T-helper 2 cell treated with Interferon-gamma antibody and Interleukin-4, amounts not matched to agents 100 ng/mL and 5 ng/mL, for 36 hours (primary cell): ENCODE measurements around the gene CASP9. TPM values are rescaled to one million over a fixed set of nuclear protein-coding genes. Genes with fewer than 3 reads are reported as not detected.
"Not testable (repeated sequence)": the region's sequence is repeated elsewhere in the genome, so short reads cannot be mapped to it uniquely, and the experiment has no call there.

Experiments used
- intact Hi-C: fragments of 100-400 bp; cut with micrococcal nuclease; formaldehyde crosslinking; loops from one replicate; pipeline ENCODE4 v1.15.1; 2023
- total RNA-seq: library from RNA; stranded (reverse); gene quantifications from 2 replicates; pipeline ENCODE4 v1.2.3, GENCODE V29; 2022

The CASP9 gene
- total RNA-seq, 1 donor from 2014 or later: 18.3 TPM

DNA sequence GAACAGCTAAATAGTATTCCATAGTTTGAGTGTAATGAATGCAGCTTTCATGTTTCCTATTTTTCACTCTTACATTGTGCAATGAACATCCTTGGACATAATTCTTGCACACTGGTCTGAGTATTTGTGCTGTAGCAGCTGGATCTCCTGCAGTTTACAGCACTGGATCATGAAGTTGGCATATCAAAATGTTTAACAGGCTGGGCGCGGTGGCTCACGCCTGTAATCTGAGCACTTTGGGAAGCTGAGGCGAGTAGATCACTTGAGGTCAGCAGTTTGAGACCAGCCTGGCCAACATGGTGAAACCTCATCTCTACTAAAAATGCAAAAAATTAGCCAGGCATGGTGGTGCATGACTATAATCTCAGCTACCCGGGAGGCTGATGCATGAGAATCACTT lies 52.9 kb downstream of the CASP9 start:
- intact Hi-C loops: not testable (repeated sequence)

DNA sequence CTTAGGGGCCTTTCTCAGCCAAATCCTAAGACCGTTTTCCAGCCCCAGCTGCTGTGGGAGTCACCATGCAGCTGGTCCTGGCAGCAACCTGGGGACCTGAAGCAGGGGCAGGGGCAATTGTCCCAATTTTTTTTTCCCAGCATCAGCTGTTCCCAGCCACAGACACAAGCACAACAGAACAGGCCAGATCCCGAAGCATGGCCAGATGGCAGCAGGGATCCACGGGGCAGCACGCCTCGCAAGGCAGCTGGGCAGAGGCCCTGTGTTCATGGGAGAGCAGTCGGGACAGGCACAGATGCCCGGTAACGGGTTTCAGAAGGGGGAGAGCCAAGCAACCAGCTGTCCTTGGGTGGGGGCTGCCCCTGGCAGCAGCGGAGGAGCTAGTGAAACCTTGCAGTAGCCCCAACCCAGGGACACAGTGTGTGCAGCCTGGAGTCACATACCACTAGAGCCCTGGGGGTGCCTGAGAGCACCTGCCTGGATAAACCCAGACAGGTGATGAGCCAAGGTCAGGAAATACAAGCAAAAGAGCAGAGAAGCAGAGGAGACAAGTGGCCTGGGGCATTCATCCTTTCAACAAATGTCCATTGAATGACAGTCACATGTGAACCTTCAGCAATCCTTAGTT lies 54.1 kb downstream of the CASP9 start:
- intact Hi-C loops: not testable (repeated sequence)

DNA sequence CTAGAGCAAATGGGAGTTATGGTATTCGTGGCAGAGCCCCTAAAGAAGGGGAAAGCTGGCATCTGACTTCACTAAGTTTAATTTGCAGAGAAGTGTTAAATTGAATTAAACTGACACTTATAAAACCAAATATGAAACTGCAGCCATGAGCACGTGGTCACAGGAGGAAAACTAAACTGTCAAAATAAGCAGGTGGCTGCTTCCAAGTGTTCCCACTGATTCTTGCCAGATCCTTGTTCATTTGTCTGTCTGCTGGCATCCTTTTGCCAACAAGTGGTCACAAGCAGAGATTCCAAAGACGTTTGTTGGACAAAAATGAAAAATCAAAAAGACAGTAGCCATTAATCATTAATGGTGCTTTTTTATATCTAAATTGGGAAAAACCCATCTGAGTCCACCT lies 54.7 kb downstream of the CASP9 start:
- intact Hi-C loops: no loop called here

DNA sequence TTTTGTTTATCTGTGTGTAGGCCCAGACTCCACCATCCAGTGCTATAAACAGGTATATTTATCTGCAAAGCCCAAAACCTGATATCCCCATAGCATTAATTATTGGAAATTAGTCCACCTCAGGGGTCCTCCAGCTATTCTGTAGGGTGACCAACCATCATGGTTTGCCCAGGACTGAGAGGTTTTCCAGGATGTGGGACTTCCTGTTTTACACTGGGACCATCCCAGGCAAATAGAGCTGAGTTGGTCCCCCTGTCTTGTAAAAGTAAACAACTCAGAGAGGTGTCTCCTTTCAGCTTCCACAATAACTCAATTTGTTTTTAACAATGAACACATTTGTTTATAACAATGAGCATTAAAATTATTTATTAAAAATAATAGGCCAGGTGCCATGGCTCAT lies 55.9 kb downstream of the CASP9 start:
- intact Hi-C loops: no loop called here

DNA sequence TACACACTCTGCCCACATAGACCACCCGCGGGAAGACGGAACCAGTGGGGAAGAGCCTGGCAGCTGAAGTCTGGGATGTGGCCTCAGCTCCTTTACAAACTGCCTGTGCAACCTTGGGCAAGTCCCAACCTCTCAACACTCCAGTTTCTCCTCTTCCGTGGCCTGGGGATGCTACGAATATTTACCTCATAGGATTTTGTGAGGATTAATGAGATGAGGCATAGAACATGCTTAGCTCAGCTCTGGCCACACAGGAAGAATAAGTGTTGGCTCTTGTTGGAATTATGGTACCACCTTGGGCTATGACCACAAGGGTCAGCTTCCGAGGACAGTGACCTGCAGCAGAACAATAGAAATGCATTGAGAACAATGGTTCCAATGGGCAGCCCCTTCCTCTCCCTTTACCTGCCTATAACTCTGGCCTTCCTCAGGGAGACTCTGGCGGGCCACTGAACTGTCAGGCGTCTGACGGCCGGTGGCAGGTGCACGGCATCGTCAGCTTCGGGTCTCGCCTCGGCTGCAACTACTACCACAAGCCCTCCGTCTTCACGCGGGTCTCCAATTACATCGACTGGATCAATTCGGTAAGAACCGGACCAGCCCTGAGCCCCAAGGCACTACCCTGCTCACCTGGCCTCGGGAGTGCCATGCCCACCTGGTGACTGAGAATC lies 56.9 kb downstream of the CASP9 start:
- intact Hi-C loops: not testable (repeated sequence)

DNA sequence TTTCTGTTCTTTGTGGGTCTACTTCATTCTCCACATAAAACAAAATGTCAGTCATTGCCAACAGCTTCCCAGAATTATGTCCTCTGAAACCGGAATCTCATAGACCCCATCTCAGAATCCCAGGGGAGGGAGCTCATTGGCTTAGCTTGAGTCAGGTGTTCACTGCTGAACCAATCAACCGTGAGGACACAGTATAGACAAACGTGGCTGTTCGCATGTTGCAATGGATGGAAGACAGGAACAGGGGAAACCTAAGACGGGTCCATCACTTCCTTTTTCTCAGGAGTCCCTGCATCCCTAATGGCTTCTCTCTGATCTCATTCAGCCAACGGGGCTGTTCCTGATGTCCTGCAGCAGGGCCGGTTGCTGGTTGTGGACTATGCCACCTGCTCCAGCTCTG lies 58.3 kb downstream of the CASP9 start:
- intact Hi-C loops: no loop called here

DNA sequence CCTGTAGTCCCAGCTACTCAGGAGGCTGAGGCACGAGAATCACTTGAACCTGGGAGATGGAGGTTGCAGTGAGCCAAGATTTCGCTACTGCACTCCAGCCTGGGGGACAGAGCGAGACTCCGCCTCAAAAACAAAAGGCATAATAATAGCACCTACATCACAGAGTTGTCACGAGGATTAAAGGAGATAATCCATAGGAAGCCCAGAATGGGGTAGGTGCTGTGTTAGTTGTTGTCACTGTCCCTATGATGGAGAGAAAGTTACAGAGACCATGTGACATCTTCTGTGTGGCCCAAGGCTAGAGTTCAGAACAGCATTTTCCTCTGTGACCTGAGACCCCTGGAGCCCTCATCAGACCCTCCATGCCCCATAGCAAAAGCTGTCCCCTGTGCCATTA lies 60.1 kb downstream of the CASP9 start:
- intact Hi-C loops: not testable (repeated sequence)

DNA sequence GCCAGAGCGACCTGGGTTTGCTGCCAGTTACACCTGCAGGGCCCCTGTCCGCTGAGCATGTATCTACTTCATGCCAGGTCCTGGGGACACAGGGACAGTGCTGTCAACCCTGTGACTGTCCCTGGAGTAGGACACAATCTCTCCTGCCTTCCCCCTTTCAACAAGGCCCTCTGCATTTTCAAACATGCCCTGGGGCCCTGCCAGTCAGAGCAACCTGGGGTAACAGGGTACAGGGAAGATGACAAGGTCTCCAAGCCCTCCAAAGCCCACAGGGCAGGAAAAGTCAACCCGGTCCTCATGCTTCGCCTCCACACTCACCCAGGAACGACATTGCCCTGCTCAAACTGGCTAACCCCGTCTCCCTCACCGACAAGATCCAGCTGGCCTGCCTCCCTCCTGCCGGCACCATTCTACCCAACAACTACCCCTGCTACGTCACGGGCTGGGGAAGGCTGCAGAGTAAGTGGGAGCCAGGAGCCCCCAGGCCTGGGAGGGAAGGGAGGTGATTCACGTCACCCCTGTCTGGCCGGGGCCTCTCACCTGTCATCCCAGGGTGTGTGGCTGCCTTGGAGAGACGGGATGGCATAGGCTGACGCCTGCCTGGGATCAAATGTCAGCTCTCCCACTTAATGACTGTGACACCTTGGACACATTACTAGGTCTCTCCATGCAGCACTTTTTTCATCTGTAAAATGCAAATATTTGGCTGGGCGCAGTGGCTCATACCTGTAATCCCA lies 60.8 kb downstream of the CASP9 start:
- intact Hi-C loops: not testable (repeated sequence)

DNA sequence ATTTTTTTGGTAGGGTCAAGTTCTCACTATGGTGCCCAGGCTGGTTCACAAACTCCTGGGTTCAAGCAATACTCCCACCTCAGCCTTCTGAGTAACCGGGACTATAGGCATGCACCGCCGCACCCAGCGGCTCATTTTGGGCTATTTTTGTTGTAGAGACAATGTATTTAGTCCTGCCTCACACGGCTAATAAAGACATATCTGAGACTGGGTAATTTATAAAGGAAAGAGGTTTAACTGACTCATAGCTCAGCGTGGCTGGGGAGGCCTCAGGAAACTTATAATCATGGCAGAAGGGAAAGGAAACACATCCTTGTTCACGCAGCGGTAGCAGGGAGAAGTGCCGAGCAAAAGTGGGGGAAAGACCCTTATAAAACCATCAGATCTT lies 63.3 kb downstream of the CASP9 start:
- intact Hi-C loops: no loop called here

DNA sequence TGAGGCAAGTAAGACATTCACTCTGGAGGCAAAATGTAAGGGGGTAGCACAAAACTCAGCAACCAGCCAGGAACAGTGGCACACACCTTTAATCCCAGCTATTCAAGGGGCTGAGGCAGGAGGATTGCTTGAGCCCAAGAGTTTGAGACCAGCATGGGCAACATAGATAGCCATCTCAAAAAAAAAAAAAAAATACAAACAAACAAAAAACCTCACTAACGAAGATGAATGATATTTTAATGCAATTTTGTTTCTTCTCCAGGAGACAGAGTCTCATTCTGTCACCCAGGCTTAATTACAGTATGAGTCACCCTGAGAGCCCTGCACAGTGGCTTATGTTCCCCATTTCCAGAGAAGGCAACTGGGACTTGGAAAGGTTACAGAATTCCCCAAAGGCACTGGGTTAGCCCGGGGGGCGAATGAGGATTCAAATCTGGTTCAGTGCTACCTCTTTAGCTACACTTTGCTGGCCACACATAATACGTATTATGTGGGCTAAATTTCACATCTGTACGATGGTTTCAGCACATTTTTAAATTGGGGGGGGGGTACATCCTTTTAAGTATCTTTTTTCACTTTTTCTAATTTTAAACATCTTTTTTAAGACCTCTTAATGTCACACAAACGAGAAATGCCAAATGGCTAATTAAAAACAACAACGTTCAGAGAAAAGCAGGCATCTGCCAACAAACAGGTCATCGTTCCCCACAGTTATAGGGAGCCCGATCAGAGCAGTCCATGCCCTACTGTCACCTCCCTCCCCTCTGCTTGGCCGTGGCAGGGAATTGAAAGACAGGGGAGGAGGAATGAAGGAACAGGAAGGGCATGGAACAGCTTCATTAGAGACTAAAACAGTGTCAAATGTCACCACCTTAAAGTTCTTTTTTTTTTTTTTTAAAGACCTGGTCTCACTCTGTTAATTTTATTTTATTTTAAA lies 64.0 kb downstream of the CASP9 start:
- intact Hi-C loops: no loop called here

DNA sequence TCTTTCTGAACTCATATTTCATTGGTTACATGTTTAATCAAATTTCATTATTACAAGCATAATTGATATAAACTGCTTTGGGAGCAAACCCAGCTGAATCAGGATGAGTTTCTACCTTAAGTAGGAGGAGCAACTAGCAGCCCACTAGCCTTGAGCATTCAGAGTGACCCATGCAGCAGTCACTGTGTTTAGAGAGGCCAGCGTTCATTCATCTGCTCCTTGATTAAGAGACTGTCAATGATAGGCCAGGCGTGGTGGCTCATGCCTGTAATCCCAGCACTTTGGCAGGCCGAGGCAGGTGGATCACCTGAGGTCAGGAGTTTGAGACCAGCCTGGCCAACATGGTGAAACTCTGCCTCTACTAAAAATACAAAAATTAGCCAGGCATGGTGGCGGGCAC lies 65.6 kb downstream of the CASP9 start:
- intact Hi-C loops: not testable (repeated sequence)

DNA sequence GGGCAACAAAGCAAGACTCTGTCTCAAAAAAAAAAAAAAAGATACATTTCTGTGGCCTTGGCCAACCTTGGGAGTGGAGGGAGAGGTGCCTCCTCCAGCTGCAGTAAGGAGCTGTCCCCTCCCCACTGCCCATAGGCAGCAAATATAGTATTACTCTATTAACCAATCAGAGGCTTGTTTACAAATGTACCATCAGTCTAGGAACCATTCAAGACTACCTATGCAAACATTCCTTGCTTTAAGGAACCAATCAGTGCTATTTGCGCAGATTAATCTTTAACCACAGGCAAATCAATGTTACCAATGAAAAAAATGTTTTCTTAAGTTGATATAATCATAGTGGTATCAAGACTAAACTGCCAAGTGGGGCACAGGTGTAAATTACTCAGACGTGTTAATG lies 66.4 kb downstream of the CASP9 start:
- intact Hi-C loops: no loop called here

DNA sequence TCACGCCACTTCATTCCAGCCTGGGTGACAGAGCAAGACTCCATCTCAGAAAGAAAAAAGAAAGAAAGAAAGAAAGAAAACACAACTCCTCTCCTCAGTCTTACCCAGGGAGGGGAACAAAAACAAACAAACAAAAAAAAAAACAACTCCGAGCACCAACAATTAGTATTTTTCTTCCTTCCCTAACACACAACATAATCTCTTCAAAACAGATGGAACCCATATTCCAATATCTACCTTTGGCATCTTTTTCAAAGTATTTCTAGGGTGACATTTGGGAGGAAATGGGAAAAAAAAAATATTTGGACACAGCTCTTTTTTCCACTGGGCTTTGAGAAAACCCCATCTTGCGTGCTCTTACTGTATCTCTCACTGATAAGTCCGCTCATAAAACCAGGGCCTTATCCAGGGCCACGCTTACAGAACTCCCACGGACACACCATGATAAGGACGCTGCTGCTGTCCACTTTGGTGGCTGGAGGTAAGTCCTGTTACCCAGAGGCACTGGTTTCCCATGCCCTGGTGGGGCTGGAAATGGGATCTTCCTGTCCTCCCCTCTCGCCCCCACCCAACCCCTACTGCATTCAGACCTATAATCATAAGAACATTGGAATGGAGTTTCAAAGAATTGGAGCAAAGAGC lies 67.6 kb downstream of the CASP9 start, which contains the start of gene CELA2A:
Gene CELA2A, plus strand, starts transcription at position 420 of the 642 bp plus-strand sequence. Its CDS starts 22 bp downstream, at position 442.
- intact Hi-C loops: no loop called here

DNA sequence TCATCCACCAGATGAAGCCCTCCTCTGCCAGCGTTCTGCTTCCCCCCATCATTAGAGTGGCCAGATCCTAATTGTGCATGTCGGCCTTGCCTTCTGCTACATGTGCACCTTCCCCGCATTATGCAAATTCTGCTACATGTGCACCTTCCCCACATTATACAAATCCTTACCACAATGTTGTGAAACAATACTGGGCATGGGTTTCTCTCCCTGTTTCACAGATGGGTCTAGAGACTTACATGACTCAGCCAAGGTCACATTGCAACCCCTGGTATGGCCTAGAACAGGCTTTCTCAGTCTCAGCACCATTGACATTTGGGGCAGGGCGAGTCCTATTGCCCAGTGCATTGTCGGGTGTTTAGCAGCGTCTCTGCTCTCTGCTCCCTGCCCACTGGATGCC lies 68.5 kb downstream of the CASP9 start:
- intact Hi-C loops: no loop called here

DNA sequence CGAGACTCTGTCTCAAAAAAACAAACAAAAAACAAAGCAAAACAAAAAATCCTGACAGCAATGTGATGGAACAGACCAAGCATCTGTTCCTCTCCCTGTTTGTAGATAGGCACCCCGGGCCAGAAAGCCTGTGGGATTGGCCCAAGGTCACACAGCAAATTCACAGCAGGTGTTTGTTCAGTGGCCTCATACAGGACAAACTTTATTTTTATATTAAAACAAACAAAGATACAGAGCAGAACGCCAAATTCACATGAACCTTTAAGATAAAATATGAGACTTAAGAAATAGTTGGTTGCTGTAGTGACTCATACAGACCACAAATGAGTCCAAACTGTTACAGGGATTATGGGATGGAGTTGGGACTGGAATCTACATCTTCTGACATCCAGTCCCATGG lies 69.8 kb downstream of the CASP9 start:
- intact Hi-C loops: no loop called here

DNA sequence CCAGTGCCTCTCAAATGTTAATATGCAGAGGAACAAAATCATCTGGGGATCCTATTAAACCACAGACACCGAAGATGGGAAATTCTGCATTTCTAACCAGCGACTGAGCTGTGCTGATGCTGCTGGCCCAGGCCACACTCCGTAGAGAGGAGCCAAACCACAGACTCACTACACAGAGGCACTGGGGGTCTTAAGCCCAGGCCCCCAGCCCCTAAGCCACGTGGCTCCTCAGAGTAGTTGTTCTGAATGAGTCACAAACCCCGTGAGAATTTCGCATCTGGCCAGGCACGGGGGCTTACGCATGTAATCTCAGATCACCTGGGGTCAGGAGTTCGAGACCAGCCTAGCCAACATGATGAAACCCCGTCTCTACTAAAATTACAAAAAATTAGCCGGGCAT lies 70.3 kb downstream of the CASP9 start:
- intact Hi-C loops: no loop called here

DNA sequence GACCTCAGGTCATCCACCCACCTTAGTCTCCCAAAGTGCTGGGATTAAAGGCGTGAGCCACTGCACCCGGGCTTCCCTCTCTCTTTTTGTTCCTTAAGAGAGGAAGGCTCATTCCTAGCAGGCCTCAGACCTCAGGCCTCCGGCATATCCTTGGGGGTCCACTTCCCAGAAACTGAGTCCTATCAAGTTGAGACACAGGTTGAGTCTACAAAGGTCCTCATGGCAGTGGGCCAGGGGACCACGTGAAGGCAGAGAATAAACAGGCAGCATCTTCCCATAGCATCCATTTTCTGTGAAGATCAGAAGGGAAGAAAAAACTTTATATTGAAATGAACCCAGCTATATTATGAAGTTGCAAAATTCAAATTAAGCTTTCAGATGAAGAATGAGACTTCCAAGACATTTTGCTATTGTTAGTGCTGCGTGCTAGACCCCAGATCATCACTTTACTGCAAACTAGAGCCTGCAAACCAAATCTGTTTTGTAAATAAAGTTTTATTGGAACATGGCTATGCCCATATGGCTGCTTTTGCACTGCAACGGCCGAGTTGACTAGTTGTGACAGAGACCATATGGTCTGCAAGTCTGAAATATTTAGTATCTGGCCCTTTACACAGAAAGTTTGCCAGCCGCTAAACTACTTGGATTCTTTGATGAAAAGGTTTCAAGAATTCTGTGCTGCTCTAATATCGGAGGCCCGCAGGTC lies 71.0 kb downstream of the CASP9 start:
- intact Hi-C loops: no loop called here

DNA sequence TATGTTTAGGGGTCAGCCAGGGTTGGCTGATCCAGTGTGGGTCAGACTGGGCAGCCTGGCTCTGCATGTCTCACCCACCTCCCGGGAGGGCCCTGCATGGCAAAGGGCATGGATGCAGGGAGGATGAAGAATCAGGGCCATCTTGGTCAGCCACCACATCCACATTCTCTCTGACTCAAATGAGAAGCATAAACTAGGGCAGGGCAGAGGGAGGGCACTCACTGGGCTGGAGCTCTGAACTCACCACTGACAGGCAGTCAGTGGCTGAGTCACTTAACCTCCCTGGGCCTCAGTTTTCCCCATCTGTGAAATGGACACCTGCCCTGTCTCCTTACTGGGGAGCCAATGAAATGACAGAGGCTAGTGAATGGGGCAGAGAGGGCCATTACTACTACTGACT lies 71.8 kb downstream of the CASP9 start:
- intact Hi-C loops: no loop called here

DNA sequence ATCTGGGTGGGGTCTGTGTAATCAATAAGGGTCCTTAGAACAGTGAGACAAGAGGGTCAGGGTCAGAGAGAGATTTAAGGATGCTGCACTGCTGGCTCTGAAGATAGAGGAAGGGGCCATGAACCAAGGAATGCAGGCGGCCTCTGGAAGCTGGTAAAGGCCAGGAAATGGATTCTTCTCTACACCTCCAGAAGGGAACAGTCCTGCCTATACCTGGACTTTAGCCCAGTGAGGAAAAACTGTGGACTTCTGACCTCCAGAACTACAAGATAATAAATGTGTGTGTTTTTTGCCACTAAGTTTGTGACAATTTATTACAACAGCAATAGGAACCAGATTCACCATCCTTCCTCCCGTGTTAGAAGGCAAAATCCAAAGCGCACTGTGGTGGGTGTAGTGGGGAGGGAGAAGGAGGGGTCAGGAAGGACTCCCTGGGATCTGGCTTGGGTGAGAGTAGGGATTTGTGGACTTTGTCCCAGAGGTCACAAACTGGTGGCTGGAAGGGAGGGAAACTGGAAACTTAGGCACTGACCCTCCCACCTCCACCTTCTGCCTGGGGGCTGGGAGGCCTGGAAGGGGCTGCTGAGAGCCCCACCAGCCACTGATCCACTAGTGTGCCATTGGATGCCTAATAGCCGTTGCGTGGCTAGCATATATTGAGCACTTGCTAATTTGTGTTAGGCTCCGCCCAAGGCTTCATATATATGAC lies 72.8 kb downstream of the CASP9 start:
- intact Hi-C loops: no loop called here

DNA sequence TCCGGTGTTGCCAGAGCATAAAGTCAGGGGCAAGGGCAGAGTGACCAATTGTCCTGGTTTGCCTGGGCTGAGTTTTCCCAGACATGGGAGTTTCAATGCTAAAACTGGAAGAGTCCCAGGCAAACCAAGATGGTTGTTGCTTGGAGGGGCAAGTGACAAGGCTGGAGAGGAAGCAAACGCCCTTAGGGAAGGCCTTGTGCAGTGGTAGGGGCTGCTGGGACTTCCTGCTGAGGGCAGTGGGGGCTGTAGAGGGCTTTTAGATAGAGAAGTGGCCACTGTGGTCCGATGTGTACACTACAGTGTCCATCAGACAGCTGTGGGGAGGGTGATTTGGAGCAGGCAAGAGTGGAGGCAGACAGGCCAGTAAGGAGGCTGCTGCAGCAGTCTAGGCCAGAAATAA lies 74.4 kb downstream of the CASP9 start:
- intact Hi-C loops: no loop called here
